ENCODE results near the gene CRADD. TPM values are rescaled to one million over a fixed set of nuclear protein-coding genes. Genes with fewer than 3 reads are reported as not detected.

Gene CRADD
- total and polyA plus RNA-seq, 10 of the 15 experiments (the other 5 are each of a cell fraction or from before 2014, with no cell fraction given), result 7.6 to 15.5 (median 11.7) TPM

DNA sequence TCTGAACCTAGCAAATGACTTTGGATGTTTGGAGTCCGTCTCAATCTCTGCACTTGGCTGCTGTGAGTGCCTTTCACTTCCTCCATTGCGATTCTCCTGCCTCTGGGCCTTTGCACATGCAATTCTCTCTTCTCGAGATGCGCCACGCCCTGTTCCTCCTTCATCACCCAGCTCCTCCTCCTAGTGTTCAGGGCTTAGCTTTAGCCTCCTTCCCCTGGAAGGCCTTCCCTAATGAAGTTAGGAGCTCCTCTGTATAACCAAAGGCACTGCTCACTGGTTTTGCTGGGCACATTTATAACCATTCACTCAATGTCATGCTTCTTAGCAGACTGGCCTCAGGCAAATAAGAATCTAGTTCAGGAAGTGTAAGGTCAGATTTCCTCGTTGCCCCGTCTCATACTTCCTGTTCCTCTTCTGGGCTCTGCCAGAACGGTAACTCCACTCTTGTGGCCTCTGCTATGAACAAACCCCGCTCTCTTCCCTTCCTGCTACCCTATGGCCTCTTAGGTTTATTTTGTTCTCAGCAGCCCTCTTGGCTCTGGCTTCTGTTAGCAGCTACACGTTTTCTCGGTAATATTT lies 171.4 kb downstream of the CRADD start:
- ChIA-PET POLR2A (no interaction called here), CTCF (interaction anchor here (1.1 to 1.3 kb wide), 2 partner anchors 32 to 279 kb away, joined by 3 to 4 read pairs; no protein-coding TSS in a partner anchor), RAD21 (ENCODE audit: unreplicated experiment) (no interaction called here), SMC1A (ENCODE audit: uncharacterized antibody, unreplicated experiment) (no interaction called here)
- Histone ChIP-seq H3K27ac (ENCODE audit: control insufficient read depth, insufficient read depth) (0 out of 2 replicates have a peak overlapping the region, but pooled peaks have one; percentile 17), H2AFZ (ENCODE audit: control insufficient read depth, low read depth, low read length) (no peak overlapping the region), H3K4me3 (no peak overlapping the region), H3K27me3 (replicated peaks in 1 of 2; ENCODE audit: control insufficient read depth in 2 of 2, insufficient read depth in 2 of 2, low read length in 1 of 2) (no peaks in the 10 kb centered on the region), H4K20me1 (ENCODE audit: control insufficient read depth, insufficient read depth) (no peaks in the 10 kb centered on the region), H3K36me3 (ENCODE audit: control insufficient read depth in 2 of 2, insufficient read depth in 2 of 2, low read length in 1 of 2) (no peaks in the 10 kb centered on the region), H3K4me1 (ENCODE audit: control insufficient read depth, insufficient read depth, low read length) (peaks cover 21% of the 10 kb centered on the region), H3K79me2 (ENCODE audit: control insufficient read depth, insufficient read depth, low read length) (no peaks in the 10 kb centered on the region), H3K4me2 (ENCODE audit: control insufficient read depth, insufficient read depth) (peak overlapping the region; percentile 4; the same call in 1 of the 2 replicates), H3K9ac (ENCODE audit: control insufficient read depth, insufficient read depth, low read length) (no peak overlapping the region), H3K9me3 (replicated peaks; ENCODE audit: control insufficient read depth, insufficient read depth, low read length) (no peaks in the 10 kb centered on the region; the same call in 2 of the 3 replicates)
- intact Hi-C loops (cut with micrococcal nuclease; ENCODE audit: unreplicated experiment), result loop anchor here (5.0 kb wide), 2 partner anchors 171 to 276 kb away; partner anchors contain the start of genes CRADD and SOCS2
- no peak for FAIRE-seq
- no peak for DNase-seq (ENCODE audit: low read depth, low spot score)
- TF ChIP-seq SPI1 (IDR thresholded peaks at IDR 0.05; ENCODE audit: borderline replicate concordance, insufficient read depth, low read depth, low read length), result peak; percentile 27; the same call in 1 of the 2 replicates
- no peak for TF ChIP-seq SREBF1 (IDR thresholded peaks at IDR 0.05; ENCODE audit: low read length)
- no peak for TF ChIP-seq MTA3 (IDR thresholded peaks at IDR 0.05; ENCODE audit: borderline replicate concordance, low read length)
- no peak for TF ChIP-seq ZNF24 (IDR thresholded peaks at IDR 0.05)
- no peak for TF ChIP-seq TCF12 (IDR thresholded peaks at IDR 0.05; ENCODE audit: low read depth, low read length)
- TF ChIP-seq, protein P1, sequence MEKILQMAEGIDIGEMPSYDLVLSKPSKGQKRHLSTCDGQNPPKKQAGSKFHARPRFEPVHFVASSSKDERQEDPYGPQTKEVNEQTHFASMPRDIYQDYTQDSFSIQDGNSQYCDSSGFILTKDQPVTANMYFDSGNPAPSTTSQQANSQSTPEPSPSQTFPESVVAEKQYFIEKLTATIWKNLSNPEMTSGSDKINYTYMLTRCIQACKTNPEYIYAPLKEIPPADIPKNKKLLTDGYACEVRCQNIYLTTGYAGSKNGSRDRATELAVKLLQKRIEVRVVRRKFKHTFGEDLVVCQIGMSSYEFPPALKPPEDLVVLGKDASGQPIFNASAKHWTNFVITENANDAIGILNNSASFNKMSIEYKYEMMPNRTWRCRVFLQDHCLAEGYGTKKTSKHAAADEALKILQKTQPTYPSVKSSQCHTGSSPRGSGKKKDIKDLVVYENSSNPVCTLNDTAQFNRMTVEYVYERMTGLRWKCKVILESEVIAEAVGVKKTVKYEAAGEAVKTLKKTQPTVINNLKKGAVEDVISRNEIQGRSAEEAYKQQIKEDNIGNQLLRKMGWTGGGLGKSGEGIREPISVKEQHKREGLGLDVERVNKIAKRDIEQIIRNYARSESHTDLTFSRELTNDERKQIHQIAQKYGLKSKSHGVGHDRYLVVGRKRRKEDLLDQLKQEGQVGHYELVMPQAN (conservative IDR thresholded peaks at IDR 0.05), result no peak
- TF ChIP-seq GABPA (IDR thresholded peaks at IDR 0.05; ENCODE audit: low read depth), result peak; percentile 28; the same call in 1 of the 2 replicates
- TF ChIP-seq ETV6 (conservative IDR thresholded peaks at IDR 0.05 in 1 of 2, IDR thresholded peaks at IDR 0.05 in 1 of 2; ENCODE audit: borderline replicate concordance in 1 of 2, low read depth in 1 of 2), result peak in 1 of 2 experiments; percentile 71; a peak in 2 of 4 replicates
- TF ChIP-seq EED (IDR thresholded peaks at IDR 0.05; ENCODE audit: low read depth), result 0 out of 2 replicates have a peak, but pooled peaks have one; percentile 19
- TF ChIP-seq ESRRA (IDR thresholded peaks at IDR 0.05; ENCODE audit: low read length), result no peak
- peak; percentile 28 for ATAC-seq
- BruUV-seq (replicated peaks), result no TSS peak
- 36% methylated on average over 11 of the region's 11 CpGs for WGBS (ENCODE audit: insufficient coverage, insufficient replicate concordance, low lambda C conversion rate, missing lambda C conversion rate)
- in situ Hi-C loops (cut with MboI), result no loop called here

Measured in GM12878 (cell line).